ENCODE measurements around the gene ING4. TPM values are rescaled to one million over a fixed set of nuclear protein-coding genes. Genes with fewer than 3 reads are reported as not detected.

Gene ING4
- total RNA-seq, 1 donor from 2014 or later, result 64.2 TPM

DNA sequence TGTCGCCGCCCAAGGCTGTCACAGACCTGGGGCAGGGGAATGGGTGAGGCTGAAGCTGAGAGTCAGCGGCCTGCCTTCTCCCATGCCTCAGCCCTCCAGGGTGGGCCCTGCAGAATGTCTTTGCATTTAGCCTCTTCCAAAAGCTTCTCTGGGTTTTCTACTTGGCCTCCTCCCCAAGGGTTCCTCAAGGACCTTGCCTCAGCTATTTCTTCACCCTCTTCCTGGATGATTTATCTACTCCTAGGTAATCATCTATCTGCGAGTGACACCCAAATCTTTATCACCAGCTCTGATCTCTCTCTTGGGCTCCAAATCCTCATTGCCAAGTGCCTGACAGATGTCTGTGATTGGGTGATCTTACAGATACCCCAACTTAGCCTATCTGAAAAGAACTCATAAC is 22.4 kb downstream of the ING4 start:
- Mint-ChIP-seq H3K9me3 (no peaks in the 10 kb centered on the region), H3K36me3 (no peaks in the 10 kb centered on the region), H3K27me3 (ENCODE audit: low read depth) (peaks cover 17% of the 10 kb centered on the region), H3K4me1 (peaks cover 17% of the 10 kb centered on the region), H3K4me3 (no peak overlapping the region), H3K27ac (no peak overlapping the region)
- no peak for DNase-seq (ENCODE audit: low spot score in 2 of 2, unreplicated experiment in 2 of 2)
- no peak for TF ChIP-seq CTCF (IDR thresholded peaks at IDR 0.05; ENCODE audit: unreplicated experiment)

DNA sequence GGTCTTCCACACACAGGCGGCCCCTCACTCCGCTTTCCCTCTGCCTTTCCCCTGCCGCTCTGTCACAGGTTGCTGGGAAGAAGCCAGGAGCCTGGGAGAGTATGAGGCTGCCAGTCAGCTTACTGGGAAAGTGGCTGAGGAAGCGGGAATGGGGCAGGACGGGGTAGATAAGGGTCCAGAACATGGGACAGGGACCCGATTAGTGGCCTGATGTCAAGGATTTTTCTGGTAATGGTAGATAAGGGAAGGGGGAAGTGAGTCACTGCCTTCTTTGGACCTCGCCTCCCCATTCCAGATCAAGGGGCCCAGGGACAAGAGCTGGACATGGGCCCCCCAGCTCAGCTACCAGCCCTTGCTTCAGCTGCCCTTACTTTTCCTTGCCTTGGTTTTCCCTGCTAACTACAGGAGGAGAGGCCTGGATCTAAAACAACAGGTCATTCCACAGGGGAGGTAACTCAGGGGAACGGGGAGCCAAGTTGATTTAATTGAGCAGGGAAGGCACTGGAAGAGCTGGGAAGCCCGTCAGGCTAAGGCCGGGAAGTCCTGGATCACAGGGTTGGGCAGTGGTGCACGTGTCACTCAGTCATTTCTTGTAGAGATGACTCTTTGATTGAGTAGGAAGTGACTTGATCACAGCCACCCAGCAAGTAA is 23.6 kb downstream of the ING4 start:
- Mint-ChIP-seq H3K27me3 (ENCODE audit: low read depth) (peaks cover 17% of the 10 kb centered on the region), H3K4me3 (no peak overlapping the region)
- TF ChIP-seq CTCF (IDR thresholded peaks at IDR 0.05; ENCODE audit: unreplicated experiment), result no peak

GRCh38 chr12:6638305-6638704 is 24.6 kb downstream of the ING4 start:
- H3K4me3 Mint-ChIP-seq, result no peak overlapping the region
- H3K27me3 Mint-ChIP-seq (ENCODE audit: low read depth), result peaks cover 17% of the 10 kb centered on the region
- H3K27ac Mint-ChIP-seq, result no peak overlapping the region
- peaks cover 17% of the 10 kb centered on the region for H3K4me1 Mint-ChIP-seq
- H3K36me3 Mint-ChIP-seq, result no peaks in the 10 kb centered on the region
- H3K9me3 Mint-ChIP-seq, result no peaks in the 10 kb centered on the region
- no peak for DNase-seq (ENCODE audit: low spot score in 2 of 2, unreplicated experiment in 2 of 2)
- TF ChIP-seq CTCF (IDR thresholded peaks at IDR 0.05; ENCODE audit: unreplicated experiment), result no peak

More for the DNA sequence above, 23.6 kb downstream of the ING4 start:
- Mint-ChIP-seq H3K9me3 (no peaks in the 10 kb centered on the region), H3K36me3 (no peaks in the 10 kb centered on the region), H3K27ac (no peak overlapping the region), H3K4me1 (peaks cover 14% of the 10 kb centered on the region)
- DNase-seq (ENCODE audit: low spot score in 2 of 2, unreplicated experiment in 2 of 2), result no peak

DNA sequence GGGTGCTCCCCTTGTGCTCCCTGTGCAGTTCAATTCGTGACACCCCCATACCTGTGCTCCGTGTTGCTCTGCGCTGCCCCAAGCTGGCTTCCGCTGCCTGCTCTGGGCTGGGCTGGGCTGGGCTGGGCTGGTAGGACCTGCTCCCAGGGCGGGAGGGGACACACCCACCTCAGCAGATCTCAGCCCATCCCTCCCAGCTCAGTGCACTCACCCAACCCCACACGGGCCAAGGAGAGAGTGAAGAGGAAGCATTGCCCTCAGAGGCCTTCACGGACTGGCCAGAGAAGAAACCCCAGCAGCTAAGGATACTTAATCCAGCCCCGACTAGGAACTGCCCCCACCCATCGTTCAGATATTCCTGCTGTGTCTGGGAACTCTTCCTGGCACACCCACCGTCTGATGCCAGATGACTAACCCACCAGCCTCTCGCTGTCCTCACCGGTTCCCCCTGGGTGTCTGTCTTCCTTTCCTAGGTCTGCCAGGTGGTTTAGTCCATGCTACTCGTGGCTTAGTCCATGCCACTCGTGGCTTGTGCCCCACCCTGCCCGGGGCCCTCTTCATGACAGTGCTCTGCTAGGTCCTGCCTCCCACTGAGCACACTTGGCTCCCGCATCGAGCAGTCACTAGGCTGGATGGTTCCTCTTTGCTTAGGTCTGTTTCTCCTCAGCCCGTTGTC is 26.9 kb downstream of the ING4 start, which contains the start of gene LPAR5:
TSS of gene LPAR5 (minus strand) at position 104 of the 676 bp plus-strand sequence. CDS start 14,711 bp downstream, outside the sequence.
- DNase-seq (ENCODE audit: low spot score in 2 of 2, unreplicated experiment in 2 of 2), result no peak
- no peak for TF ChIP-seq CTCF (IDR thresholded peaks at IDR 0.05; ENCODE audit: unreplicated experiment)
- no peaks in the 10 kb centered on the region for H3K36me3 Mint-ChIP-seq
- H3K27me3 Mint-ChIP-seq (ENCODE audit: low read depth), result peaks cover 4% of the 10 kb centered on the region
- peaks cover 40% of the 10 kb centered on the region for H3K4me1 Mint-ChIP-seq
- peak within 1 kb of the TSS; percentile 51 for H3K27ac Mint-ChIP-seq
- no peak within 1 kb of the TSS for H3K4me3 Mint-ChIP-seq
- H3K9me3 Mint-ChIP-seq, result no peaks in the 10 kb centered on the region

DNA sequence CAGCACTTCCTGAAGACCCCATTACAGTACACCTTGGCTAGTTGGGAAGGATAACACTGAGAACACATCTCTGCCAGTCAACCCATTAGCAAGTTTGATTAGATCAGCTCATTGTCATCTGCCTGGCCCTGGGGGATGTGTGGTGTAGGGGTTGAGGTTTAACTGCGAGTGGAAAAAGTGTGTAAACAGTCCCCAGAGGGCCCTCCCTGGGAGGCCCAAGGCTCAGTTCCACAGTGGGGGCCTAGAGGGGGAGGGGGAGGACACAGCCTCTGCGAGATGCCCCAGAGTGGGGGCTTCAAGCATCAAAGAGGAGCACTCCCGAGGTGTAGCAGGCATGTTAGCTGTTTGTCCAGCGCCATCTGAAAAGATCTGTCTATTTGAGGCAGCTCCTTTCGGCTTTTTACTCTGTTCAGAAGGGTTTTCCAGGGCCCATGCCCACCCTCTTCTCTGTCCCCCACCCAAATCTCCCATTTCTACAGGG is 27.5 kb downstream of the ING4 start:
- no peak for TF ChIP-seq CTCF (IDR thresholded peaks at IDR 0.05; ENCODE audit: unreplicated experiment)

More for the DNA sequence above, 27.5 kb downstream of the ING4 start:
- Mint-ChIP-seq H3K9me3 (no peaks in the 10 kb centered on the region), H3K4me1 (peaks cover 45% of the 10 kb centered on the region), H3K36me3 (no peaks in the 10 kb centered on the region), H3K27me3 (ENCODE audit: low read depth) (peaks cover 4% of the 10 kb centered on the region), H3K27ac (no peak overlapping the region), H3K4me3 (no peak overlapping the region)
- no peak for DNase-seq (ENCODE audit: low spot score in 2 of 2, unreplicated experiment in 2 of 2)

Data from mesothelial cell of epicardium (in vitro differentiated cells).